Type B pancreatic cell (in vitro differentiated cells): ENCODE data around the gene FAM13A. TPM values are rescaled to one million over a fixed set of nuclear protein-coding genes. Genes with fewer than 3 reads are reported as not detected.
"Not testable (repeated sequence)": the region's sequence is repeated elsewhere in the genome, so short reads cannot be mapped to it uniquely, and the experiment has no call there.

ENCODE experiments used
- DNase-seq: peaks from one replicate; pipeline ENCODE4 v3.0.0; 2021; ENCODE audit warnings: mixed read lengths; ENCODE audit not compliant: unreplicated experiment; ENCODE audit errors: extremely low spot score
- H3K27ac Mint-ChIP-seq: 2 replicates; pipeline ENCODE4 v1.8.0; 2021; ENCODE audit warnings: mild to moderate bottlenecking, mixed read lengths
- H3K27me3 Mint-ChIP-seq: 2 replicates; pipeline ENCODE4 v1.8.0; 2021; ENCODE audit warnings: mixed read lengths
- H3K36me3 Mint-ChIP-seq: 2 replicates; pipeline ENCODE4 v1.8.0; 2021; ENCODE audit warnings: mixed read lengths
- H3K4me1 Mint-ChIP-seq: one replicate; pipeline ENCODE4 v1.8.0; 2021; ENCODE audit warnings: mixed read lengths; ENCODE audit not compliant: unreplicated experiment
- H3K4me3 Mint-ChIP-seq: 2 replicates; pipeline ENCODE4 v1.8.0; 2021; ENCODE audit warnings: mild to moderate bottlenecking, mixed read lengths
- H3K9me3 Mint-ChIP-seq: 2 replicates; pipeline ENCODE4 v1.8.0; 2021; ENCODE audit warnings: mixed read lengths
- CTCF ChIP-seq: fragments of 200-600 bp; sonication (generic); conservative IDR thresholded peaks from 2 replicates; pipeline ENCODE4 v1.5.0; 2021; ENCODE audit warnings: antibody characterized with exemption, mild to moderate bottlenecking
- total RNA-seq: library from RNA; stranded (reverse); gene quantifications from 2 replicates; pipeline ENCODE4 v1.2.1, GENCODE V29; 2021; ENCODE audit warnings: low replicate concordance

FAM13A gene
- total RNA-seq, 1 donor from 2014 or later, result 29.5 TPM

- Mint-ChIP-seq H3K4me3 (no peak overlapping the region), H3K27ac (no peak overlapping the region), H3K36me3 (peaks cover 15% of the 10 kb centered on the region), H3K9me3 (peaks cover 4% of the 10 kb centered on the region), H3K27me3 (no peaks in the 10 kb centered on the region), H3K4me1 (no peaks in the 10 kb centered on the region)
- TF ChIP-seq CTCF, result no peak
- DNase-seq, result no peak
Observed at GRCh38 chr4:88908003-88908402, 149.0 kb downstream of the FAM13A start.

GRCh38 chr4:88907478-88907877 lies 149.5 kb downstream of the FAM13A start:
- Mint-ChIP-seq H3K4me3 (no peak overlapping the region), H3K9me3 (peaks cover 9% of the 10 kb centered on the region), H3K27me3 (no peaks in the 10 kb centered on the region), H3K27ac (no peak overlapping the region), H3K36me3 (peaks cover 17% of the 10 kb centered on the region), H3K4me1 (no peaks in the 10 kb centered on the region)
- no peak for DNase-seq
- TF ChIP-seq CTCF, result no peak

- H3K4me3 Mint-ChIP-seq, DNase-seq, H3K27ac Mint-ChIP-seq, H3K4me1 Mint-ChIP-seq, H3K27me3 Mint-ChIP-seq: not testable (repeated sequence)
- H3K36me3 Mint-ChIP-seq, result peaks cover 35% of the 10 kb centered on the region
- H3K9me3 Mint-ChIP-seq, result peaks cover 20% of the 10 kb centered on the region
Observed at GRCh38 chr4:88904240-88904639, 152.7 kb downstream of the FAM13A start.

- H3K9me3 Mint-ChIP-seq, result peaks cover 20% of the 10 kb centered on the region
- no peaks in the 10 kb centered on the region for H3K4me1 Mint-ChIP-seq
- H3K36me3 Mint-ChIP-seq, result peaks cover 32% of the 10 kb centered on the region
- DNase-seq, result no peak
- H3K4me3 Mint-ChIP-seq, result no peak overlapping the region
- TF ChIP-seq CTCF, result no peak
- H3K27me3 Mint-ChIP-seq, result no peaks in the 10 kb centered on the region
- no peak overlapping the region for H3K27ac Mint-ChIP-seq
Observed at GRCh38 chr4:88900432-88900831, 156.6 kb downstream of the FAM13A start.

GRCh38 chr4:88897752-88898151 lies 159.2 kb downstream of the FAM13A start:
- H3K27ac Mint-ChIP-seq, result no peak overlapping the region
- H3K9me3 Mint-ChIP-seq, result peaks cover 13% of the 10 kb centered on the region
- no peak for DNase-seq
- H3K27me3 Mint-ChIP-seq, result no peaks in the 10 kb centered on the region
- no peaks in the 10 kb centered on the region for H3K4me1 Mint-ChIP-seq
- no peak overlapping the region for H3K4me3 Mint-ChIP-seq
- peaks cover 23% of the 10 kb centered on the region for H3K36me3 Mint-ChIP-seq
- TF ChIP-seq CTCF, result no peak

GRCh38 chr4:88897180-88897579 lies 159.8 kb downstream of the FAM13A start:
- DNase-seq, result no peak
- H3K9me3 Mint-ChIP-seq, result peaks cover 11% of the 10 kb centered on the region
- H3K4me3 Mint-ChIP-seq, result no peak overlapping the region
- TF ChIP-seq CTCF, result no peak
- H3K27ac Mint-ChIP-seq, result no peak overlapping the region
- H3K27me3 Mint-ChIP-seq, result no peaks in the 10 kb centered on the region
- H3K4me1 Mint-ChIP-seq, result no peaks in the 10 kb centered on the region
- peaks cover 18% of the 10 kb centered on the region for H3K36me3 Mint-ChIP-seq
